Endothelial cell of hepatic sinusoid (primary cell): ENCODE data around the gene TOMT.

ENCODE experiments used
- in situ Hi-C: cut with HindIII; loops from 2 replicates; pipeline ENCODE4 v1.10.0; 2017; ENCODE audit warnings: low sequenced_read_pairs

The TOMT gene

DNA sequence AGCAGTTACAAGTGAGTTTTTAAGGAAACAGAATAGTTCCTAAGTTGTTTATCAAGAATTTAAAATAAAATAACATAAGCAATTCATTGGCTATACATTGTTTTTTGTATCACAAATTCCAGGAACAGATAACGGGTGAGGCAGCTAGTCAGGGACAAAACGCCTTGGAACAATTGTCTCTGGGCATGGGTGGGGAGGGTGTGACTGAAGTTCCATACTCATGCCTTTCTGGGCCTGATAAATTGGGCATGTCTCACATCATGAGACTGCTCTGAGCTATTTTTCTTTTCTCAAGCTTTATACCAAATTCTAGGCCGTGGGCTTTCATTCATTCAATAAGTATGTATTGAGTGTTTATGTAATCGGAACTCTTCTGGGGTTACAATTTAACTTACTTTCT is 51.4 kb downstream of the TOMT start:
- in situ Hi-C loops = no loop called here
